Measurements from ENCODE around the gene KRT78.

DNA sequence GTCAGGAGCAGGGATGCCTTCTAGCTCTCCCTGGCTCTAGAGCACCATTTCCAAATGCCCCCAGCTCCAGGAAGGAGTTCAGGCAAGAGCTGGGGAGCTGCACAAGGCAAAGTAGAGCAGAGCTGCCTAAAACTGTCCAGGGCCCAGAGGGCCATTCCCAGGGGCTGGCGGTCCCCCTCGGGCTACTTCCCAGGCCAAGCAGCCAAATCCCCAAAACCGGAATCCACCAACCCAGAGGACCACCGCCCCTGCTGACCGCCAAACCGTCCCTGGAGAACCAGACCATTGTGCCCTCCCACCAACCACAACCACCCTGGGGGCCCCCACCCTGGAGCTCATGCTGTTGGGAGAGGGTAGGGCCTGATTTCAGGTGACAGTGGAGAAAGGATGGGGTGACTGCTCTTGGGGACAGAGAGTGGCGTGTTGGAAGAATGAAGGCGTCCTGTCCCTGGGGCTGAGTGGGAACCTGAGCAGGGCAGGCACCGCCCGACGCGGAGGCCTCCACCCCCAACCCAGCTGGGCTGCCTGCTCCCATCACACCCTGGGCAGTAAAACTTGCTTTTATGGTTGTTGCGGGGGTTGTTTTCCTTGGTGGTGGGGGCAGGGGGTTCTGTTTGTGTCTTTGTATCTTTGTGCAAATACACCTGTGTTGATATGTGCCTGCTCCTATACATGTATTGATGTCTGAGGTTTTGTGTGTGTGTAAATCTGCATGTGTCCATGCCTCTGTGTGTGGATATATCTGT lies 24.0 kb upstream of the KRT78 start:
- TF ChIP-seq CTCF (IDR thresholded peaks at IDR 0.05) (no peak), POLR2AphosphoS5 (IDR thresholded peaks at IDR 0.05) (no peak), POLR2A (IDR thresholded peaks at IDR 0.05) (no peak), EP300 (IDR thresholded peaks at IDR 0.05) (no peak)

Measured in stomach (tissue), 4 donors.